ENCODE results near the gene F10. TPM values are rescaled to one million over a fixed set of nuclear protein-coding genes. Genes with fewer than 3 reads are reported as not detected.
A peak's percentile ranks its signal among the peaks of the same experiment; 100 is the strongest.

The F10 gene
- total and polyA plus RNA-seq, 2 of the 13 experiments (the other 11 are each of a cell fraction or from before 2014, with no cell fraction given) = 58.4 to 237 TPM

GRCh38 chr13:113157929-113158747 is 35.5 kb downstream of the F10 start, which contains the start of gene PROZ (continued):
- TF ChIP-seq, protein P1, sequence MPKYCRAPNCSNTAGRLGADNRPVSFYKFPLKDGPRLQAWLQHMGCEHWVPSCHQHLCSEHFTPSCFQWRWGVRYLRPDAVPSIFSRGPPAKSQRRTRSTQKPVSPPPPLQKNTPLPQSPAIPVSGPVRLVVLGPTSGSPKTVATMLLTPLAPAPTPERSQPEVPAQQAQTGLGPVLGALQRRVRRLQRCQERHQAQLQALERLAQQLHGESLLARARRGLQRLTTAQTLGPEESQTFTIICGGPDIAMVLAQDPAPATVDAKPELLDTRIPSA (CRISPR knock-in tag; IDR thresholded peaks at IDR 0.05; ENCODE audit: borderline replicate concordance) = no peak
- TF ChIP-seq FOXC1 (CRISPR knock-in tag; IDR thresholded peaks at IDR 0.05; ENCODE audit: borderline replicate concordance) (0 out of 2 replicates have a peak, but pooled peaks have one; percentile 28), TRIM24 (CRISPR knock-in tag; IDR thresholded peaks at IDR 0.05) (0 out of 2 replicates have a peak, but pooled peaks have one; percentile 17), SNRNP70 (IDR thresholded peaks at IDR 0.05; ENCODE audit: low read depth, low read length) (no peak), BRF2 (CRISPR knock-in tag; IDR thresholded peaks at IDR 0.05) (no peak), AGO1 (IDR thresholded peaks at IDR 0.05; ENCODE audit: low read depth, low read length, poor library complexity, severe bottlenecking) (no peak), MXD3 (CRISPR knock-in tag; IDR thresholded peaks at IDR 0.05) (peak; percentile 76), ZEB1 (IDR thresholded peaks at IDR 0.05; ENCODE audit: insufficient replicate concordance, low read depth) (no peak), ZBTB7A (CRISPR knock-in tag; IDR thresholded peaks at IDR 0.05) (no peak), JUN (CRISPR knock-in tag; IDR thresholded peaks at IDR 0.05) (no peak), RARG (CRISPR knock-in tag; IDR thresholded peaks at IDR 0.05; ENCODE audit: low read depth) (no peak), ZNF713 (CRISPR knock-in tag; IDR thresholded peaks at IDR 0.05) (no peak; the same call in 1 of the 2 replicates), RBAK (CRISPR knock-in tag; IDR thresholded peaks at IDR 0.05) (no peak), HHEX (CRISPR knock-in tag; IDR thresholded peaks at IDR 0.05) (no peak), PTBP1 (IDR thresholded peaks at IDR 0.05; ENCODE audit: low read depth, low read length, poor library complexity, severe bottlenecking) (no peak), KDM2A (CRISPR knock-in tag; IDR thresholded peaks at IDR 0.05; ENCODE audit: borderline replicate concordance, low read depth) (peak; percentile 73), ZNF160 (CRISPR knock-in tag; IDR thresholded peaks at IDR 0.05) (no peak), YEATS4 (CRISPR knock-in tag; IDR thresholded peaks at IDR 0.05; ENCODE audit: borderline replicate concordance) (peak; percentile 62; the same call in 1 of the 2 replicates), KDM5A (IDR thresholded peaks at IDR 0.05; ENCODE audit: borderline replicate concordance, low read length) (no peak; the same call in 1 of the 2 replicates), TGIF2 (CRISPR knock-in tag; IDR thresholded peaks at IDR 0.05) (no peak), ZNF720 (CRISPR knock-in tag; IDR thresholded peaks at IDR 0.05) (no peak), CAMTA2 (CRISPR knock-in tag; IDR thresholded peaks at IDR 0.05; ENCODE audit: borderline replicate concordance) (no peak), ZNF431 (CRISPR knock-in tag; IDR thresholded peaks at IDR 0.05; ENCODE audit: borderline replicate concordance, low read depth) (no peak), ZNF260 (CRISPR knock-in tag; IDR thresholded peaks at IDR 0.05; ENCODE audit: borderline replicate concordance, low read depth) (no peak), ZNF781 (CRISPR knock-in tag; IDR thresholded peaks at IDR 0.05; ENCODE audit: borderline replicate concordance, not compliant biosample characterization) (no peak), ZNF672 (CRISPR knock-in tag; IDR thresholded peaks at IDR 0.05) (no peak), KAT2B (IDR thresholded peaks at IDR 0.05; ENCODE audit: borderline replicate concordance, low read depth, low read length) (no peak), SATB2 (CRISPR knock-in tag; IDR thresholded peaks at IDR 0.05) (no peak), HDAC6 (IDR thresholded peaks at IDR 0.05; ENCODE audit: low read depth, low read length) (no peak), TMF1 (CRISPR knock-in tag; IDR thresholded peaks at IDR 0.05; ENCODE audit: low read depth) (no peak)
